Type B pancreatic cell (in vitro differentiated cells): ENCODE measurements around the gene SGMS1. TPM values are rescaled to one million over a fixed set of nuclear protein-coding genes. Genes with fewer than 3 reads are reported as not detected.

Source experiments
- DNase-seq: peaks from one replicate; pipeline ENCODE4 v3.0.0; 2021; ENCODE audit warnings: mixed read lengths; ENCODE audit not compliant: unreplicated experiment; ENCODE audit errors: extremely low spot score
- H3K27ac Mint-ChIP-seq: 2 replicates; pipeline ENCODE4 v1.8.0; 2021; ENCODE audit warnings: mild to moderate bottlenecking, mixed read lengths
- H3K27me3 Mint-ChIP-seq: 2 replicates; pipeline ENCODE4 v1.8.0; 2021; ENCODE audit warnings: mixed read lengths
- H3K36me3 Mint-ChIP-seq: 2 replicates; pipeline ENCODE4 v1.8.0; 2021; ENCODE audit warnings: mixed read lengths
- H3K4me1 Mint-ChIP-seq: one replicate; pipeline ENCODE4 v1.8.0; 2021; ENCODE audit warnings: mixed read lengths; ENCODE audit not compliant: unreplicated experiment
- H3K4me3 Mint-ChIP-seq: 2 replicates; pipeline ENCODE4 v1.8.0; 2021; ENCODE audit warnings: mild to moderate bottlenecking, mixed read lengths
- H3K9me3 Mint-ChIP-seq: 2 replicates; pipeline ENCODE4 v1.8.0; 2021; ENCODE audit warnings: mixed read lengths
- total RNA-seq: library from RNA; stranded (reverse); gene quantifications from 2 replicates; pipeline ENCODE4 v1.2.1, GENCODE V29; 2021; ENCODE audit warnings: low replicate concordance
- TF ChIP-seq, protein P1 (sequence below): fragments of 200-600 bp; sonication (generic); conservative IDR thresholded peaks from 2 replicates; pipeline ENCODE4 v1.5.0; 2021; ENCODE audit warnings: antibody characterized with exemption, mild to moderate bottlenecking

Gene SGMS1
- total RNA-seq, 1 donor from 2014 or later = 15.1 TPM

GRCh38 chr10:50402466-50402865, 221.3 kb downstream of the SGMS1 start:
- TF ChIP-seq, protein P1, sequence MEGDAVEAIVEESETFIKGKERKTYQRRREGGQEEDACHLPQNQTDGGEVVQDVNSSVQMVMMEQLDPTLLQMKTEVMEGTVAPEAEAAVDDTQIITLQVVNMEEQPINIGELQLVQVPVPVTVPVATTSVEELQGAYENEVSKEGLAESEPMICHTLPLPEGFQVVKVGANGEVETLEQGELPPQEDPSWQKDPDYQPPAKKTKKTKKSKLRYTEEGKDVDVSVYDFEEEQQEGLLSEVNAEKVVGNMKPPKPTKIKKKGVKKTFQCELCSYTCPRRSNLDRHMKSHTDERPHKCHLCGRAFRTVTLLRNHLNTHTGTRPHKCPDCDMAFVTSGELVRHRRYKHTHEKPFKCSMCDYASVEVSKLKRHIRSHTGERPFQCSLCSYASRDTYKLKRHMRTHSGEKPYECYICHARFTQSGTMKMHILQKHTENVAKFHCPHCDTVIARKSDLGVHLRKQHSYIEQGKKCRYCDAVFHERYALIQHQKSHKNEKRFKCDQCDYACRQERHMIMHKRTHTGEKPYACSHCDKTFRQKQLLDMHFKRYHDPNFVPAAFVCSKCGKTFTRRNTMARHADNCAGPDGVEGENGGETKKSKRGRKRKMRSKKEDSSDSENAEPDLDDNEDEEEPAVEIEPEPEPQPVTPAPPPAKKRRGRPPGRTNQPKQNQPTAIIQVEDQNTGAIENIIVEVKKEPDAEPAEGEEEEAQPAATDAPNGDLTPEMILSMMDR = no peak
- Mint-ChIP-seq H3K4me1 (no peaks in the 10 kb centered on the region), H3K36me3 (peaks cover 4% of the 10 kb centered on the region), H3K27me3 (no peaks in the 10 kb centered on the region), H3K4me3 (no peak overlapping the region), H3K9me3 (no peaks in the 10 kb centered on the region), H3K27ac (no peak overlapping the region)
- no peak for DNase-seq

GRCh38 chr10:50400694-50401093, 223.1 kb downstream of the SGMS1 start:
- no peak overlapping the region for H3K27ac Mint-ChIP-seq
- H3K27me3 Mint-ChIP-seq = no peaks in the 10 kb centered on the region

DNA sequence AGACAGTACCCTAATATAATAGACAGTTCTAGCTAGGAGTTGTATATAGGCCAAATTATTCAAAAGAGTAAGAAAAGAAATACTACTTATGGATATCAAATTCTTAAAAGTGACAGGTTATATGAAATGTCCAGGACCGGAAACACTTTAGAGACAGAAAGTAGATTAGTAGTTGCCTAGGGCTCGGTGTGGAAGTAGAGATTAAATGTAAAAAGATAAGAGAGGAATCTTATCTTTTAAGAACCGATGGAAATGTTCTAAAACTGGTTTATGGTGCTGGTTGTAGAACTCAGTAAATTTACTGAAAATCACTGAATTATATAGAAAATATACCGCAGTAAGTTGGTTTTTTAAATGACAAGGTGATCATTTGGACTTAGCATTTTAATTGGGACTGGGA, 224.9 kb downstream of the SGMS1 start:
- Mint-ChIP-seq H3K27me3 (no peaks in the 10 kb centered on the region), H3K36me3 (peaks cover 4% of the 10 kb centered on the region)
- TF ChIP-seq, protein P1 = no peak

More at GRCh38 chr10:50400694-50401093, 223.1 kb downstream of the SGMS1 start:
- no peak for DNase-seq
- Mint-ChIP-seq H3K4me3 (no peak overlapping the region), H3K4me1 (no peaks in the 10 kb centered on the region), H3K36me3 (peaks cover 4% of the 10 kb centered on the region), H3K9me3 (no peaks in the 10 kb centered on the region)
- TF ChIP-seq, protein P1 = no peak

DNA sequence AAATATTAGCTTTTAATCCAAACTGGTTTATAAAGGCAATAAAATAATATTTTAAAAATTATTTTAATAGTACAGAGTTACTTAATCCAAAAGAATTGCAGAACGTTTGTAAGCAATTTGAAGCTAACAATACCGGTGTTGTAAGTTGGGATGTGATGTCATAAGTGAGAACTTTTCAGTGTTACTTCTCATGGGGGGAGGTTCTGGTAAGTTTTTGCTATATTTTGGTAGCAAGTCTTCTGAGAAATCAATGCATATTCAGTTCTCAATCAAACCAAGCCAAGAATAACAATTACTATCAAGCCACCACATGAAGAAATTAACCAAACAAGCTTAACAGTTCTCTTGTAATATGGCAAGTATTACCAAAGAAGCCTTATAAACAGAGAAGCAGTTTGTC, 225.4 kb downstream of the SGMS1 start:
- Mint-ChIP-seq H3K36me3 (peaks cover 4% of the 10 kb centered on the region), H3K9me3 (no peaks in the 10 kb centered on the region), H3K27me3 (no peaks in the 10 kb centered on the region), H3K27ac (no peak overlapping the region), H3K4me1 (no peaks in the 10 kb centered on the region), H3K4me3 (no peak overlapping the region)
- TF ChIP-seq, protein P1 = no peak
- DNase-seq = no peak

More for the DNA sequence above, 224.9 kb downstream of the SGMS1 start:
- DNase-seq = no peak
- no peaks in the 10 kb centered on the region for H3K4me1 Mint-ChIP-seq
- H3K4me3 Mint-ChIP-seq = no peak overlapping the region
- no peaks in the 10 kb centered on the region for H3K9me3 Mint-ChIP-seq
- H3K27ac Mint-ChIP-seq = no peak overlapping the region

DNA sequence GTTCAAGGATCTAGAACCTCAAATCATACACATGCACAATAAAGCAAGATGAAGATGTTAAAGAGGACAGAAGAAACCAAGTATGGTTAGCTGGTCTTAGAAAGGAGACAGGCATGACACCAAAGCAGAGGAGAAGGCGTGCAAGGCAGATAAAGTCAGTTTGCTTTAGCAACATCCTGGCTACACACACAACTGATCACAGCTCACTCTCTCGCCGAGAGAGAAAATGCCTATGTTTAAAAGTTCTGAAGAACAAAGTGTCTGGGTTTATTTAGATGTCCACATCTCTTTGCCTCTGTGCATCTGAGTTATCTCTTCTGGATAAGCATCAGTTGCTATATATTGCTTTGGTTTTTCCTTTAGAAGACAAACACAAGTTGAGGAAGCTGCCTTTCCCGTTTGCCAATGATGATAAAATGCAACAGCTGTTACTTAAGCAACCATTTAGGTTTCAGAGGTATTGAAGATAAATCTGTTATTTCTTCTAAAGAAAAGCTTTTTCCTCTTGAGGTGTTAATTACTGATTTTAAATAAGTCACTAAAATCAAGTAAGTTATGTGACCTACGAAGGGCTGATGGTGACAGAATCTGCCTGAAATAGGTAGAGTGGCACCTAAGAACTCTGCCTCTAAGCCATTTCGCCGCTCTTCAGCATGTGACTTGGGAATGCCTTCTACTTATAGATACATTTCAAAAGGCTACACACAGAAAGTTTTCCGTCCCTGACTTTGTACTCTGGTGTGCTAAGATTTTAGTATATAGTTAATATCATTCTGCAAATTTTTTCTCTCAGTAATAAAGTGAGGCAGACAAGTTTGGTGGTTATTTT, 226.2 kb downstream of the SGMS1 start:
- TF ChIP-seq, protein P1 = no peak
- no peak overlapping the region for H3K27ac Mint-ChIP-seq
- DNase-seq = no peak
- no peak overlapping the region for H3K4me3 Mint-ChIP-seq
- H3K36me3 Mint-ChIP-seq = peaks cover 4% of the 10 kb centered on the region
- no peaks in the 10 kb centered on the region for H3K9me3 Mint-ChIP-seq
- H3K27me3 Mint-ChIP-seq = no peaks in the 10 kb centered on the region
- no peaks in the 10 kb centered on the region for H3K4me1 Mint-ChIP-seq
